OCI-LY7 (cell line): ENCODE results near the gene BDP1.

Experiments
- CTCF ChIP-seq: fragments of 200-600 bp; sonication (generic); conservative IDR thresholded peaks from 2 replicates; pipeline ENCODE4 v1.5.1; 2014; ENCODE audit warnings: mild to moderate bottlenecking, antibody characterized with exemption, low read length, moderate library complexity, mixed read lengths
- EZH2phosphoT487 ChIP-seq: fragments of 200-600 bp; sonication (generic); IDR thresholded peaks from 2 replicates; pipeline ENCODE4 v1.6.1; 2018; ENCODE audit warnings: low read depth, borderline replicate concordance, mild to moderate bottlenecking, mixed run types, antibody characterized with exemption, low read length, moderate library complexity, mixed read lengths

- TF ChIP-seq EZH2phosphoT487: no peak
- TF ChIP-seq CTCF: no peak
Observed at GRCh38 chr5:71573591-71573990, 118.1 kb downstream of the BDP1 start.
